ENCODE measurements around the gene PXN.

DNA sequence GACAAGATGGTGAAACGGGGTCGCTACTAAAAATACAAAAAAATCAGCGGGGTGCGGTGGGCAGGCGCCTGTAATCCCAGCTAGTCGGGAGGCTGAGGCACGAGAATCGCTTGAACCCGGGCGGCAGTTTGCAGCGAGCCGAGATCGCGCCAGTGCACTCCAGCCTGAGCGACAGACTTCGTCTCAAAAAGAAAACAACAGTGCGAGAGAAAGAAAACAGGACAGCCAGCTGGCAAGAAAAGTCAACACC, 26.8 kb upstream of the PXN start:
- TF ChIP-seq ASH2L (IDR thresholded peaks at IDR 0.05; ENCODE audit: borderline replicate concordance, low read depth) (no peak), FOS (IDR thresholded peaks at IDR 0.05; ENCODE audit: borderline replicate concordance, extremely low read depth, insufficient read length) (no peak), PBX3 (IDR thresholded peaks at IDR 0.05; ENCODE audit: insufficient replicate concordance, low read depth, low read length) (no peak), POLR2AphosphoS5 (IDR thresholded peaks at IDR 0.05; ENCODE audit: low read length) (no peak), BHLHE40 (IDR thresholded peaks at IDR 0.05; ENCODE audit: borderline replicate concordance in 1 of 2, low read depth in 2 of 2, low read length in 1 of 2) (no peak), TBL1XR1 (IDR thresholded peaks at IDR 0.05; ENCODE audit: low read depth, low read length) (no peak), ZNF622 (IDR thresholded peaks at IDR 0.05) (no peak), MTA2 (IDR thresholded peaks at IDR 0.05; ENCODE audit: low read depth) (no peak), EZH2 (IDR thresholded peaks at IDR 0.05; ENCODE audit: borderline replicate concordance, control insufficient read depth, low read depth, low read length) (no peak), RFX5 (IDR thresholded peaks at IDR 0.05; ENCODE audit: low read depth, low read length) (no peak)
- TF ChIP-seq, protein P1, sequence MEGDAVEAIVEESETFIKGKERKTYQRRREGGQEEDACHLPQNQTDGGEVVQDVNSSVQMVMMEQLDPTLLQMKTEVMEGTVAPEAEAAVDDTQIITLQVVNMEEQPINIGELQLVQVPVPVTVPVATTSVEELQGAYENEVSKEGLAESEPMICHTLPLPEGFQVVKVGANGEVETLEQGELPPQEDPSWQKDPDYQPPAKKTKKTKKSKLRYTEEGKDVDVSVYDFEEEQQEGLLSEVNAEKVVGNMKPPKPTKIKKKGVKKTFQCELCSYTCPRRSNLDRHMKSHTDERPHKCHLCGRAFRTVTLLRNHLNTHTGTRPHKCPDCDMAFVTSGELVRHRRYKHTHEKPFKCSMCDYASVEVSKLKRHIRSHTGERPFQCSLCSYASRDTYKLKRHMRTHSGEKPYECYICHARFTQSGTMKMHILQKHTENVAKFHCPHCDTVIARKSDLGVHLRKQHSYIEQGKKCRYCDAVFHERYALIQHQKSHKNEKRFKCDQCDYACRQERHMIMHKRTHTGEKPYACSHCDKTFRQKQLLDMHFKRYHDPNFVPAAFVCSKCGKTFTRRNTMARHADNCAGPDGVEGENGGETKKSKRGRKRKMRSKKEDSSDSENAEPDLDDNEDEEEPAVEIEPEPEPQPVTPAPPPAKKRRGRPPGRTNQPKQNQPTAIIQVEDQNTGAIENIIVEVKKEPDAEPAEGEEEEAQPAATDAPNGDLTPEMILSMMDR (IDR thresholded peaks at IDR 0.05 in 2 of 3, conservative IDR thresholded peaks at IDR 0.05 in 1 of 3; ENCODE audit: control insufficient read depth in 2 of 3, extremely low read depth in 1 of 3, insufficient read depth in 1 of 3, low read depth in 3 of 3, low read length in 3 of 3) = no peak
- TF ChIP-seq, protein P2, sequence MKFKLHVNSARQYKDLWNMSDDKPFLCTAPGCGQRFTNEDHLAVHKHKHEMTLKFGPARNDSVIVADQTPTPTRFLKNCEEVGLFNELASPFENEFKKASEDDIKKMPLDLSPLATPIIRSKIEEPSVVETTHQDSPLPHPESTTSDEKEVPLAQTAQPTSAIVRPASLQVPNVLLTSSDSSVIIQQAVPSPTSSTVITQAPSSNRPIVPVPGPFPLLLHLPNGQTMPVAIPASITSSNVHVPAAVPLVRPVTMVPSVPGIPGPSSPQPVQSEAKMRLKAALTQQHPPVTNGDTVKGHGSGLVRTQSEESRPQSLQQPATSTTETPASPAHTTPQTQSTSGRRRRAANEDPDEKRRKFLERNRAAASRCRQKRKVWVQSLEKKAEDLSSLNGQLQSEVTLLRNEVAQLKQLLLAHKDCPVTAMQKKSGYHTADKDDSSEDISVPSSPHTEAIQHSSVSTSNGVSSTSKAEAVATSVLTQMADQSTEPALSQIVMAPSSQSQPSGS (IDR thresholded peaks at IDR 0.05; ENCODE audit: low read length) = no peak
- TF ChIP-seq, protein P3, sequence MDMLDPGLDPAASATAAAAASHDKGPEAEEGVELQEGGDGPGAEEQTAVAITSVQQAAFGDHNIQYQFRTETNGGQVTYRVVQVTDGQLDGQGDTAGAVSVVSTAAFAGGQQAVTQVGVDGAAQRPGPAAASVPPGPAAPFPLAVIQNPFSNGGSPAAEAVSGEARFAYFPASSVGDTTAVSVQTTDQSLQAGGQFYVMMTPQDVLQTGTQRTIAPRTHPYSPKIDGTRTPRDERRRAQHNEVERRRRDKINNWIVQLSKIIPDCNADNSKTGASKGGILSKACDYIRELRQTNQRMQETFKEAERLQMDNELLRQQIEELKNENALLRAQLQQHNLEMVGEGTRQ (IDR thresholded peaks at IDR 0.05; ENCODE audit: borderline replicate concordance, low read depth, low read length) = no peak
- TF ChIP-seq, protein P4, sequence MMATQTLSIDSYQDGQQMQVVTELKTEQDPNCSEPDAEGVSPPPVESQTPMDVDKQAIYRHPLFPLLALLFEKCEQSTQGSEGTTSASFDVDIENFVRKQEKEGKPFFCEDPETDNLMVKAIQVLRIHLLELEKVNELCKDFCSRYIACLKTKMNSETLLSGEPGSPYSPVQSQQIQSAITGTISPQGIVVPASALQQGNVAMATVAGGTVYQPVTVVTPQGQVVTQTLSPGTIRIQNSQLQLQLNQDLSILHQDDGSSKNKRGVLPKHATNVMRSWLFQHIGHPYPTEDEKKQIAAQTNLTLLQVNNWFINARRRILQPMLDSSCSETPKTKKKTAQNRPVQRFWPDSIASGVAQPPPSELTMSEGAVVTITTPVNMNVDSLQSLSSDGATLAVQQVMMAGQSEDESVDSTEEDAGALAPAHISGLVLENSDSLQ (IDR thresholded peaks at IDR 0.05) = no peak
